PC-3 (cell line): ENCODE measurements around the gene RYR2. TPM values are rescaled to one million over a fixed set of nuclear protein-coding genes. Genes with fewer than 3 reads are reported as not detected.
A peak's percentile ranks its signal among the peaks of the same experiment; 100 is the strongest.

Experiments used
- ATAC-seq: fragments of 200-7000 bp; cut with Tn5 transposase; 2 replicates; pipeline ENCODE4 v1.9.1; 2020; ENCODE audit warnings: mild to moderate bottlenecking, moderate library complexity
- BruUV-seq: library from RNA; stranded (reverse); fragments of 400-500 nt; replicated peaks from 2 replicates; lab custom pipeline; 2021; lab: Mats Ljungman, UMichigan
- CTCF ChIA-PET: fragments of 300-600 bp; sonication (Branson Sonifier 250); formaldehyde crosslinking; loops from one replicate; lab custom pipeline; 2022; ENCODE audit warnings: antibody characterized with exemption; lab: Charles Lee
- POLR2A ChIA-PET: fragments of 300-600 bp; sonication (Branson Sonifier 250); formaldehyde crosslinking; loops from one replicate; lab custom pipeline; 2022; ENCODE audit warnings: antibody characterized with exemption; ENCODE audit not compliant: unreplicated experiment; lab: Charles Lee
- DNase-seq: peaks from one replicate; pipeline ENCODE4 v3.0.0-alpha.2; 2015
- H2AFZ ChIP-seq: fragments of 300-600 bp; sonication (generic); 2 replicates; pipeline ENCODE4 v1.6.0; 2016; ENCODE audit warnings: antibody characterized with exemption, low read length
- H3F3A ChIP-seq: fragments of 300-600 bp; sonication (generic); one replicate; pipeline ENCODE4 v1.6.0; 2017; ENCODE audit warnings: antibody characterized with exemption, low read length, control low read depth, mild to moderate bottlenecking; ENCODE audit not compliant: unreplicated experiment
- H3K27ac ChIP-seq: fragments of 300-600 bp; sonication (generic); 2 replicates; pipeline ENCODE4 v1.5.1; 2016; ENCODE audit warnings: mild to moderate bottlenecking, low read length
- H3K27me3 ChIP-seq: fragments of 300-600 bp; sonication (generic); 2 replicates; pipeline ENCODE4 v1.6.1; 2016; ENCODE audit warnings: low read length, mixed read lengths
- H3K36me3 ChIP-seq: fragments of 300-600 bp; sonication (generic); 2 replicates; pipeline ENCODE4 v1.6.1; 2016; ENCODE audit warnings: low read depth, mixed run types, low read length, mixed read lengths
- H3K4me1 ChIP-seq: fragments of 300-600 bp; sonication (generic); 2 replicates; pipeline ENCODE4 v1.5.1; 2016; ENCODE audit warnings: low read length; ENCODE audit not compliant: insufficient read depth
- H3K4me2 ChIP-seq: fragments of 300-600 bp; sonication (generic); 2 replicates; pipeline ENCODE4 v1.6.0; 2016; ENCODE audit warnings: low read length
- H3K4me3 ChIP-seq: fragments of 300-600 bp; sonication (generic); 2 replicates; pipeline ENCODE4 v1.5.1; 2016; ENCODE audit warnings: mild to moderate bottlenecking, low read length, mixed read lengths
- H3K79me2 ChIP-seq: fragments of 300-600 bp; sonication (generic); 2 replicates; pipeline ENCODE4 v1.6.1; 2017; ENCODE audit warnings: low read length, mixed read lengths
- H3K9ac ChIP-seq: fragments of 300-600 bp; sonication (generic); 2 replicates; pipeline ENCODE4 v1.6.0; 2016; ENCODE audit warnings: mild to moderate bottlenecking, low read length
- H3K9me2 ChIP-seq: fragments of 300-600 bp; sonication (generic); replicated peaks from 2 replicates; pipeline ENCODE4 v1.6.1; 2016; ENCODE audit warnings: mixed run types, low read length, mixed read lengths
- H3K9me3 ChIP-seq: fragments of 300-600 bp; sonication (generic); 2 replicates; pipeline ENCODE4 v1.6.1; 2016; ENCODE audit warnings: low read length, mixed read lengths
- H4K20me1 ChIP-seq: fragments of 300-600 bp; sonication (generic); 2 replicates; pipeline ENCODE4 v1.6.1; 2016; ENCODE audit warnings: low read length, mixed read lengths
- CTCF ChIP-seq: fragments of 300-600 bp; sonication (generic); conservative IDR thresholded peaks from 2 replicates; pipeline ENCODE4 v1.5.1; 2017; ENCODE audit warnings: antibody characterized with exemption, low read depth, mild to moderate bottlenecking, low read length
- EZH2 ChIP-seq: fragments of 300-600 bp; sonication (generic); IDR thresholded peaks from one replicate; pipeline ENCODE4 v1.6.1; 2017; ENCODE audit warnings: antibody characterized with exemption, mild to moderate bottlenecking, low read length; ENCODE audit not compliant: unreplicated experiment
- EZH2phosphoT487 ChIP-seq: fragments of 300-600 bp; sonication (generic); IDR thresholded peaks from 2 replicates; pipeline ENCODE4 v1.6.1; 2018; ENCODE audit warnings: mild to moderate bottlenecking, antibody characterized with exemption, low read length, borderline replicate concordance
- intact Hi-C: fragments of 100-400 bp; cut with micrococcal nuclease; formaldehyde crosslinking; loops from 2 replicates; pipeline ENCODE4 v1.9.0; 2023
- total RNA-seq: library from RNA; depleted of rRNA; stranded (reverse); fragments of >200 nt; gene quantifications from 2 replicates; pipeline ENCODE4 v1.2.3, GENCODE V29; 2014

The RYR2 gene
- total RNA-seq, 1 experiment from 2014 or later = not detected

- Histone ChIP-seq H3K36me3 (no peaks in the 10 kb centered on the region), H3F3A (no peaks in the 10 kb centered on the region), H3K9ac (no peak overlapping the region), H3K9me3 (no peaks in the 10 kb centered on the region), H2AFZ (no peak overlapping the region), H3K4me2 (no peak overlapping the region), H3K9me2 (no peaks in the 10 kb centered on the region), H3K27me3 (no peaks in the 10 kb centered on the region), H3K27ac (no peak overlapping the region), H3K4me1 (no peaks in the 10 kb centered on the region), H3K4me3 (no peak overlapping the region), H3K79me2 (no peaks in the 10 kb centered on the region), H4K20me1 (no peaks in the 10 kb centered on the region)
- no peak for ATAC-seq
- intact Hi-C loops = no loop called here
- no peak for TF ChIP-seq CTCF
- TF ChIP-seq EZH2phosphoT487 = no peak
- TF ChIP-seq EZH2 = no peak
- no TSS peak for BruUV-seq
- DNase-seq = no peak
- POLR2A ChIA-PET = no interaction called here
- CTCF ChIA-PET = no interaction called here
These were observed 363.9 kb downstream of the RYR2 start for GRCh38 chr1:237405912-237406311.

GRCh38 chr1:237411621-237412020, 369.6 kb downstream of the RYR2 start:
- no peak for ATAC-seq

More at GRCh38 chr1:237411621-237412020, 369.6 kb downstream of the RYR2 start:
- H4K20me1 ChIP-seq = no peaks in the 10 kb centered on the region
- no peaks in the 10 kb centered on the region for H3K79me2 ChIP-seq
- TF ChIP-seq EZH2phosphoT487 (no peak), CTCF (no peak), EZH2 (no peak)
- H3K27me3 ChIP-seq = no peaks in the 10 kb centered on the region
- ChIA-PET CTCF (no interaction called here), POLR2A (interaction anchor here (0.8 kb wide), 1 partner anchor 512 kb away, joined by 8 read pairs; no protein-coding TSS in a partner anchor)
- H3K9me2 ChIP-seq = no peaks in the 10 kb centered on the region
- intact Hi-C loops = no loop called here
- H3K9ac ChIP-seq = no peak overlapping the region
- H3F3A ChIP-seq = no peaks in the 10 kb centered on the region
- DNase-seq = peak; percentile 3
- no peaks in the 10 kb centered on the region for H3K9me3 ChIP-seq
- no peaks in the 10 kb centered on the region for H3K36me3 ChIP-seq
- no peak overlapping the region for H3K4me2 ChIP-seq
- no peaks in the 10 kb centered on the region for H3K4me1 ChIP-seq
- no peak overlapping the region for H2AFZ ChIP-seq
- no TSS peak for BruUV-seq
- H3K27ac ChIP-seq = no peak overlapping the region
- H3K4me3 ChIP-seq = no peak overlapping the region
